IPS-NIHi11 (cell line): ENCODE results near the gene SFXN3.

Experiments used
- DNase-seq: peaks from one replicate; pipeline ENCODE4 v3.0.0; 2012; ENCODE audit warnings: mixed read lengths, low spot score

The SFXN3 gene

DNA sequence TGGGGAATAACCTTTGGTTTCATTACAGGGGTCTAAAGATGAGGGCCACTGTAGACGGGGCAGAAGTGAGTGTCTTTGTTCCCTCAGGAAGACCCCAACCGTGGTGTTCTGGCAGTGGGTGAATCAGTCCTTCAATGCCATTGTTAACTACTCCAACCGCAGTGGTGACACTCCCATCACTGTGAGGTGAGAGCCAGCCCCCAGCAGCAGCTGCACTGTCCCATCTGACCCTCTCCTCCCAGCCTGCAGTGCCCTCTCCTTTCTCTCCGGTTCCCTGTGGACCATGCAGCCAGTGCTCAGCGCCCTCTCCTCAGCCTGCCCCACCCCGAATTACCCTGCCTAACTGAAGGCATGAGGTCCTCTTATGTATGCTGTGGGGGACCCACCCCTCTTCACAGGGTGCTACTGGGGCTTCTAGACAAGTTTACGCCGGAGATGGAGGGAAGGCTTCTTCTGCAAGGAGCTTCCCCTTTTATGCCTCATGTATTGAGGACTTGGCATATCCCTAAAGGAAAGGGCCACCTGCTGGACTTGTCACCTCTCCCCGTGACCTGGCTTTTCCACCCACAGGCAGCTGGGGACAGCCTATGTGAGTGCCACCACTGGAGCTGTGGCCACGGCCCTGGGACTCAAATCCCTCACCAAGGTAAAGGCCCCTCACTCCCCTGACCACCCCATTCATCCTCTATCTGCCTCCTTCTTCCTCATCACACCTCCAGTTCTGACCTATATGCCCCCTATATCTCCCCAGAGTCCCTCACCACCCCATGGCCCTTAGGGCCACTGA lies 5.1 kb downstream of the SFXN3 start:
- DNase-seq, result no peak

DNA sequence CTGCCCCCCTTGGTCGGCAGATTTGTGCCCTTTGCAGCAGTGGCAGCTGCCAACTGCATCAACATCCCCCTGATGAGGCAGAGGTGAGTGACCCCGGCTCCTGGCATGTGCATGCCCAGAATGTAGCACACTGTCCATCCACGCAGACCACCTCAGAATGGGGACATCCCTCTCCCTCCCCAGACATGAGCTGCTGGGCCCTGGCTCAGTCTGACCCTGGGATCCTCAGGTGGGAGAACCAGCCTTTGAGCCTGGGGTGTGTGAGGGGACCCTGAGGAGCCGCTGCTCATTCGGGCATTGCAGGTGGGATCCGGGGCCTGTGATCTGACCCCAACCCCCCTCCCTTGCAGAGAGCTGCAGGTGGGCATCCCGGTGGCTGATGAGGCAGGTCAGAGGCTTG lies 5.7 kb downstream of the SFXN3 start:
- no peak for DNase-seq

DNA sequence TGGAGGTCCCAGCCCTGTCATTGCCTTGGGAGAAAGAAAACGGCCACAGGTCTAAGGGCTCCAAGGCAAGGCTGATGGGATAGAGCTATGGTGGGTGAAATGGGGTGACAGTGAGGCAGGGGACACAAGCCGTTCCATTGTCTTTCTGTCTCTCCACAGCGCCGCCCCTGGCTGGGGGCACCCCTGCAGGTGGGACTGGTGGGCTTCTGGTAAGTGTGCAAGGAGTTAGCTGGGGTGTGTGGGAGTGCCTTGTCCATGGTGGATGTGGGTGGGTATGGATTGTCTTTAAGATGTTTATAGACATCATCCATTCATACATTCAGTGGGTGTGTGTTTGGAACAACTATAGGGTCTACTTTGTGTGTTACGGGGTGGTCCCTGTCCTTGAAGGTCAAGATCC lies 7.5 kb downstream of the SFXN3 start:
- peak; percentile 19 for DNase-seq

DNA sequence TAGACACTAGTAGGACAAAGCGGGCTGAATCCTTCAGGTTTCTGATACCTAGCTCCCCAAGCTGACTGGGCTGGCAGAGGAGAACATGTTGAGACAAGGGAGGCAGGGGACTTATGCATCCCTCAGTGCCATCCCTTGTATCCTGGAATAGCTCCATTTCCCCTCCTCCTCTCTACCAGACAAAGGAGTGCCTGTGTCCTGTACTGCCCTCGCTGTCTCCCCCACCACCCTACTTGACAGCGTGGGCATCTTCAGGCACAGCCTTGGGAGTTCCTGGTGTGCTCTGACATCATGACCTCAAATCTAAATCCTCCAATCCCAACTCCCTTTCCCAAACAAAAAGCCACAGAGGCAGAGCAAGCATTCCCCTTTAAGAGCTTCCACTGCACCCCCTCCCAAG lies 9.0 kb downstream of the SFXN3 start:
- no peak for DNase-seq

DNA sequence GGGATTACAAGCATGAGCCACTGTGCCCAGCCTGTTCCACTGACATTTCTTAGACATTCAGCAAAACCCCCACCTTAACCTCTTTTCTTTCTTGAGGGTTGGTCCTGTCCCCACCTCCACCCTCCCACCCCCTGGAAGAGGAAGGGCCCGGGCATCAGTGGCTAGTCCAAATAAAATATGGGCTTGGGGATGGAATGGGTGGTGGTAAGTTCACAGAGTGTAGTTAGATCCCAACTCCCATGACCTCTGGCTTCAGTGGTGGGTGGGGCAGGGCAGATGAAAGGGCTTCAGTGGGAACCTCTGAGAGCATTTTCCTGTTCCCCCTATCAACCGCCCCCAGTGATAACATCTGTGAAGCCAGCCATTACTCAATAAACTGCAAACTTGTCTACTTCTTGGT lies 9.8 kb downstream of the SFXN3 start:
- DNase-seq, result no peak

DNA sequence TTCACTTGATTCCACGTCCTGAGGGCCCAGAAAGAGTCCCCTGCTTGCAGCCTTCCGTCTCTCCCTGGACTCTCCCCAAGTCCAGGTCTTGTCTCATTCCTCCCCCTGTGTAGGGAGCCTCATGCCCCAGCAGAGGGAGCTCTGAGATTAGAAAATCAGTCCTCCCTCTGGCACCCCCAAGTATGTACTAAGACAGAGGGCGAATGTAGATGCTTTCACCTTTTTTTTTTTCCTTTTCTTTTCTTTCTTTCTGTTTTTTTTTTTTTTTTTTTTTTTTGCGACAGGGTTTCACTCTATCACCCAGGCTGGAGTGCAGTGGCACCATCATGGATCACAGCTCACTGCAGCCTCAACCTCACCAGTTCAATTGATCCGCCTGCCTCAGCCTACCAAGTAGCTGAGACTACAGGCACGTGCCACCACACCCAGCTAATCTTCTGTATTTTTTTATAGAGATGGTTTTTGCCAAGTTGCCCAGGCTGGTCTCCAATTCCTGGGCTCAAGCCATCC lies 10.3 kb downstream of the SFXN3 start:
- peak; percentile 80 for DNase-seq

DNA sequence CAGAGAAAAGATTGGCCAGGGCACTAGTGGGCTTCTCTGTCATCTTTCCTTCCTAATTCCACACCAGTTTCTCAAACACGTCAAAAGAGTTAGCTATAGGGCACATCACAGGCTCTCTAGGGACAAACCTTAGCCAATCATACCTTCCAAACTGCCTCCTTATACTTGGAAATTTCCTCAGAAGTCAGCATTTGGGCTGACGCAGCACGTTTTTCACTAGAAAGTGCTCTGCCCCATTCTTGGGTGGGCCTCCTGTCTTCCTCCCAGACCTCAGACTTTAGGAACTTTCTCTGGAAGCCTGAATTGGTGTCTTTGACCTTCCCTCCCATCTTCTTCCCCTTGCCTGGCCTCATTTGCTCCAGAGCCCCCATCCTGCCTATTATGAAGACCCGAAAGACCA lies 11.1 kb downstream of the SFXN3 start:
- DNase-seq, result no peak

DNA sequence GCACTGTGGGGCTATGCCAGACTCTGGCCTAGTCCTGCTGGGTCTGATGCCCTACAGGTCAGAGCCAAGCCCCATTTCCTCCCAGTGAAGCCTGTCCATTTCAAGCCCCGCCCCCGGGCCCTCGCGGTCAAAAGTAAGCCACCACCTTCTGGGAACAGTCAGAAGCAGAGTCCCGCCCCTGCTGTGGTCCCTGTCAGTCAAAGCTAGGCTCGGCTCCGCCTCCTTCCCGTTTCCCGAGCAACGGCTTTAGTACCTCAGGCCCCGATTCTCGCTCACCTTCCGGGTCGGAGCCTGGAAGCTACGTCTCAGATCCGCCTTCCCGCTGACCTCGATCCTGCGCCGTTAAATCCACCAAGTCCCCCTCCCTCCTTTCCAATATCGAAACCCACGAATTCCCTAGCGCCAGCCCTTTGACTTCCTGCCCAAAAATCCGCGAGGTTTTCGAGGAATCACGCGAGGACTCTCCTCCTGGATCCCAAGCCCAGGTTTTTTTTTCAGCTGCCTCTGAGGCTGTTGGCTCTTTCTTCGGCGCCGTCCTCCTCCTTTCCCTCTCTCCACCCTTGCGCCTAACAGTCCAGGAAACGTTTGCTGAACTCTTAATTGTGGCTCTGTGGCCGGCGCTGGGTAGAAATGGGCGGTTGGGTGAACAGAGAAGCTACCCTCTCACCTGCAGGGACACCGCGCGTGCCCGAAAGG lies 11.8 kb downstream of the SFXN3 start:
- DNase-seq, result peak; percentile 92

DNA sequence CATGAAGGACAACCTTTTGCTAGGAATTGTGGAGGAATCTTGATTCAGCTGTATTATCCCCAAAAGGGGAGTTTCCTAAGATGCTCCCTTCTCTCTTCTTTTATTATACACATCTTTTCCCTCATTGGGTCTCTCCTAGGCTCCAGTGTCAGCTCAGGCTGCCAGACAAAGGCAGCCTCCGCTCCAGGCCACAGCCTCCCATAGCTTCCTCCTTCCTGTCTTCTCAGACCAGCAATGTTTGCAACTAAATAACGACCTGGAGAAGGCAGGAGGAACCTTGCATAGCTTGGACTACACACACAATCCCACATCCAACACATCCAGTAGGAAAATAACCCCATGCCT lies 12.3 kb downstream of the SFXN3 start:
- DNase-seq, result no peak

DNA sequence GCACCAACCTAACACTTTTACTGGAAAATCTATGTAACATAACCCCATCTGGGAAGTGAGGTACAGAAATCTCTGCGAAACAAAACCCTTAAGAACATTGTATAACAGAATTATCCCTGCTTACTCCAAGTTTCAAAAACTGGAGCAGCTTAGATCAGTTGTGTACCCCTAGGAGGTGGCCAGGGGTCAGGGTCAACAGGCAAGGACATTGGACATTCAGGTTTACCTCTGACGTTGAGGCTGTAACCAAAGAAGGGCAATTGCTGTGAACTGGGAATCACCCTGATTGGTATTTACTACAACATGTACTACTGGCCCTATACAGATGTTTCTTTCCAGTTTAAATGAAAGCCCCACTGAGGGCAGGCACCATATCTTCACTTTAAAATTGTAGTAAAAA lies 13.1 kb downstream of the SFXN3 start:
- DNase-seq, result no peak

DNA sequence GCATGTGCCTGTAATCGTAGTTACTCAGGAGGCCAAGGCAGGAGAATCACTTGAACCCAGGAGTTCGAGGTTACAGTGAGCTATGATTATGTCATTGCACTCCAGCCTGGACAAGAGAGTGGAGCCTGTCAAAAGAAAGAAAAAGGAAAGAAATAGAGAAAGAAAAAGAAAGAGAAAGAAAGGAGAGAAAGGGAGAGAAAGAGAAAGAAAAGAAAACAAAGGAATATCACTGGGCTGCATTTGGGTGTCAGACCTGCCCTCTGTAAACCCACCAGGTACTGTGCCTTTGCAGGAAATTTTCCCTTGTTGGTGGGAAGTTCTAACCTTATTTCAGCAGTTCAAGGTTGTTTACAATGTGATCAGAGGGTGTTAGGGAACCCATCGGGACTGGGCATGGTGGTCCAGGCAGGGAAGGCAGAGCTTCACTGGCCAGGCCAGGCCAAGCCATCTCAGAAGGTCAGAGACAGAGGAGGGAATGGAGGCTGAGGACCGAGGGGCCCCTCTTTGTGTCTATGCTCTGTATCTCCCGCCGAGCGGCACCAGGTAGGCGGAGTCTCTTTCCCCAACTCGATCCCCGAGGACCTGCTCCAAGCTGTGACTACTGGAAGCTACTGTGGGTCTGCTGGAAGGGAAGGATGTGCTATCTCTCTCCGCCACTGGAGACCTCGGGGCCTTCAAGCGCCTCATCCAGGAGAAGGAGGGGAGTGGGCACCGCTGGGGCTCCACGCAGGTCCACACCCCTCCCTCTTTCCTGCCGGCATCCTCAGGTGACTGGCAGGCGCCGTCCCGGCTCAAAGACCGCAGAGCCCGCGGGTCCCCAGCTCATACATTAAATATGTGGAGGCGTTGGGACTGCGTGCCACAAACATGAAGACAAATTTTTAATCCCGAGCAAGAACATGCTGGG lies 15.6 kb downstream of the SFXN3 start:
- DNase-seq, result peak; percentile 35

DNA sequence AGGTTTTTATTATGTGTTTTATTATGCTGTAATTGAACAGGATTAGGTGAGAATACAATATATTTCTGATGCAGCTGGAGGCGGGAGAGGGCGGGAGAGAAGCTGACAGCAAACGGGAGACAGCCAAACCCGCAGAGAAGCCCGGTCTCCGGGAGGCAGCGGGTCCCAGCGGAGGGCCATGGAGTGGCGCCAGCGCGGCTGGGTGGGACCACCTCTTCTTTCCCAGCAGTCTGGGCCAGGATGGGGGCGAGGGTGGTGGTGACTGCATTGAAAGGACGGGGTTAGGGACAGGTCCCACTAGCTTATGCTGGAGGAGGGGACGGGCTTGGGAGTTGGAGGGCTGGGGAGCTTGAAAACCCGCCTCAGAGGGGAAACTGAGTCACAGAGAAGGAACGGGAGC lies 16.2 kb downstream of the SFXN3 start:
- DNase-seq, result peak; percentile 21

DNA sequence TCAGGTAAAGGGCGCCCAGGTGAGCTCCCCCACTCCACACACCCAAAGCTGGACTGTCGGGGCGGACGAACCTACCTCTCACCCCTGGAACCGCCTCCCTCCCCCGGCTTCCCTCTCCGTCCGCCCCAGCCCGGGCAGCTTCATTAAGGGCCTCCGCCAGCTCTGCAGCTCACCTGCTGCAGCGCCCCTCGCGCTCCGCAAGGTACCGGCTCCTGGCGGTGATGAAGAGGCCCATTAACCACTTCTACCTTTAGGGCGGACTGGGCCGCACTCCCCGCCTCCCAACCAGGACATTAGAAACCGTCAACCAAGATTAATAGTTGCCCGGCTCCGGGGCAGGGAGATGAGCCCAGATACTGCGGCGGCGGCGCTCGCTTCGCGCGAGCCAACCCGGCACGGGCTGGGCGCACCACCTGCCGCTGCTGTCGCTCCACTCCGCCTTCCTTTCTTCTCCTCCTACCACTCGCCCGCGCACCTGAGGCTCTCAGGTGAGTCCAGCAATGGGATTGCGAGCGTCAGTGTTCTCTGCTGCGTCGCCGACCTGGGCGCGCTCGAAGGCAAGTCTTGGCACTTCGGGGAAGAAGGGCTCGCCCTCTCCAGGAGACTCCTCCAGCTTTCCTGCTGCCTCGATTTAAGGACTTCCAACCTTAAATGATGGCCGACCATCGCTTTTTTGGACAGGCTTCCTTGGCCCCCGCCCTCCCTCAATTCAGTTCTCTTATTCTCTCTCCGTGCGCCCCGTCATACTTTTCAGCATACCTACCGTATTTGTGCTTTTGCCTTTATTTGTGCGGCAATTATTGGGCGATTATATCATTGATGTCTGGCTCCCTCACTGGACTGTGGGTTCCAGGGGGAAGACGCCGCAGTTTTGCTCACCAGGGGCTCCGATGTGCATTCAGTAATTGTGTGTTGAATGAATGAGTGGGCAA lies 17.2 kb downstream of the SFXN3 start:
- peak; percentile 70 for DNase-seq

DNA sequence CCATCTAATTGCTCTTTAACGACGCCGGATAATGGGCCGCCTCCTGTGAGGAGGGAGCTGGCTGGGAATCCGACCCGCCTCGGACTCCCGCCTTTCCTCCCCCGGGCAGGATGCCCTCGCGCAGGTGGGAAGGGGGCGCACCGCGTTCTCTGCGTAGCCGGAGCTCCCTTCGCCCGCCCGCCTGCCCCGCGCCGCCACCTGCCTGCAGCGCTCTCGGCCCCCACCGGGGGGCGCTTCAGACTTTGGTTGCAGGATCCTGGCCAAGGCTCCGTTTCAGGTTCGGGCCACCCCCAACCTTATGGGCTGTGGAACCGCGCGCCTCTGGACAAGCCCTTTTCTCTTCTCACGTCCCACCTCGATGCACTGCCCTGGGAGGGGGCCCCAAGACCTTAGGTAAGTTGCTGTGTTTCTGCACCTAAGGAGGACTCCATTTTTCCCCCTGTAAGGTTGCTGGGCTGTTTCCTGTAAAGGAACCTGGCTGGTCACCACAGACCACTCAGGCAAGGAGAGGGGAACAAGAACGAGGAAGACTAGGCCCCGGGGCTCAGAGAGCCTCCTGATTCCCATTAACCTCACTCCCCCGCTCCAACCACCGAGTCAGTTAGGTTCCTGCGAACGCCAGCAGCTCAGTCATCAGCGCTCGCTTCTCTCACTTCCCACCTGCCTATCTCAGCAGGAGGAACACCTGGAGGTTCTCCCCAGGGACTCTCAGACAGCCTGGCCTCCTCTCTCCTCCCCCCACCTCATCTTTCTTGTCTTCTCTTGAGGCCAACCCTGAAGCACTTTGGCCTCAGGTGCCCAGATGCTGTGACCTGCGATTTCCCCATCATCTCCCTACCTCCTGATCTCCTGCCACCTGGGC lies 19.4 kb downstream of the SFXN3 start:
- peak; percentile 90 for DNase-seq

DNA sequence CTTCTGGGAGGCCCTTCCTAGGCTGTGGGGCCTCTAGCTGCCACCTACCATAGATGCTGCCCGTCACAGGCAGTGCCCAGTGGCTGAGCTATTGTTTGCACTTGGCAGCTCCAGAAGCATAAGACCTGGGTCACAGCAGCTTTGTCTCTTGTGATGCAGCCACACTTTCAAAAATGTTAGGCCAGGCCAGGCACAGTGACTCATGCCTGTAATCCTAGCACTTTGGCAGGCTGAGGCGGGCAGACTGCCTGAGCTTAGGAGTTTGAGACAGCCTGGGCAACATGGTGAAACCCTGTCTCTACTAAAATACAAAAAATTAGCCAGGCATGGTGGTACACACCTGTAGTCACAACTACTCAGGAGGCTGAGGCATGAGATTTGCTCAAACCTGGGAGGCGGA lies 21.3 kb downstream of the SFXN3 start:
- DNase-seq, result no peak

DNA sequence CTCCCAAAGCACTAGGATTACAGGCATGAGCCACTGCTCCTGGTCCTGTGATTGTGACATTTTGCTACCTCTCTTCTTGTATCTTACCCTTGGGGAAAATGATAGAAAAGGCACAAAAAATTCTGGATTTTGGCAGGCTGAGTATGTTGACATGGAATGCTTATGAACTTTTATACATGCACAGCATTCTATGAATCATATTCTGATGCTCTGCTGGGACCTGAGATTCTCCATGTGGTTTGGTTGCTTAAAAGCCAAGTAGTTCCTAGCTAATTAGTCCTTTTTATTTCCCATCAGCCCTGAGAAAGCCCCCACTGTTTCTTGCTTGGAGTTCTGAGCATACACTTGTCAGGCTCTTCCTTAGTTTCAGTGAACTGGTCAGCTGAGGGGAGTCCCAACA lies 22.5 kb downstream of the SFXN3 start:
- no peak for DNase-seq

DNA sequence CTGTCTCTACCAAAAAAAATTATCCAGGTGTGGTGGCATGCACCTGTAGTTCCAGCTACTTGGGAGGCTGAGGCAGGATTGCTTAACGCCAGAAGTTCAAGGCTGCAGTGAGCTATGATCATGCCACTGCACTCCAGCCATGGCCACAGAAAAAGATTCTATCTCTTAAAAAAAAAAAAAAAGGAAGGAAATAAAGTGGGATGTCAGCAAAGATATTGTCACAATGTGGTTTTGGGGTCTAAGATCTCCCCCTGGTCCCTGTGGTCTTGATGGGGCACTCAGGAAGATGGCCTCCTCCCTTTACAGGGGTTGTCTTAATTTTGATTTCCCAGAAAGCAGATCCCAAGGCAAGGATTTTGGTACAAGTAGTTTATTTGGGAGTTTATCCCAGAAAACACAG lies 23.3 kb downstream of the SFXN3 start:
- DNase-seq, result no peak

DNA sequence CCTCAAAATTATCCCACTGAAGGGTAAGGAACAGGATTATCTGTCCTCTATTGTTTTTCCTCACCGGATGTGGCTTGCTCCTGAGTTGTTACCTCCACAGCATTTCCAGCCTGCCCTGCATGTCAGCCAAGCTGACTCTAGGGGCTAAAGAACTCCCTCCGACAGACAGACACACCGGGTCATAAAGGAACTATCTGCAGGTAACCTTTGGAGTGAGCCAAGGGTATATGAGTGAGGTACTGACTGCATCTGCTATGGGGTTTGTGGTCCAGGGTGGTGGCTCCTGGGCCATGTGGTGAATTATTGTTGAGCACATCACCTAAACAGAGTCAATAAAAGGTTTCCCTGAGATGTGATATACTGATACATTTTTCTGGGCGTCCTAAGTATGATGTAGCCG lies 23.8 kb downstream of the SFXN3 start:
- no peak for DNase-seq

DNA sequence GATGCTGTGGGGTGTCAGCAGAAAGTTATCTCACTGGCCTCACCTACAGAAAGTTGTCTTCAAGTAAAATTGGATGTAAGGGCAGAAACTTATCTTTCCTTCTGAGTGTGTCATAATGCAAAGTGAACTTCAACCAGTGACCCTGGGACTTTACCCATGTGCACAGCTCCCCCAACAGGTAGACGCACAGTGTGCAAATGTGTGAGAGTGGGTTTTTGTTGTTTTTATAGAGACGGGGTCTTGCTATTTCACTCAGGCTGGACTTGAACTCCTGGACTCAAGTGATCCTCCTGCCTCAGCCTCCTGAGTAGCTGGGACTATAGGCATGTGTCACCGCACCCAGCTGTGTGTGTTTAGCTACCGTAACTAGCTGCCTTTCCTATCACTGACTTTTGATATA lies 24.4 kb downstream of the SFXN3 start:
- DNase-seq, result no peak

DNA sequence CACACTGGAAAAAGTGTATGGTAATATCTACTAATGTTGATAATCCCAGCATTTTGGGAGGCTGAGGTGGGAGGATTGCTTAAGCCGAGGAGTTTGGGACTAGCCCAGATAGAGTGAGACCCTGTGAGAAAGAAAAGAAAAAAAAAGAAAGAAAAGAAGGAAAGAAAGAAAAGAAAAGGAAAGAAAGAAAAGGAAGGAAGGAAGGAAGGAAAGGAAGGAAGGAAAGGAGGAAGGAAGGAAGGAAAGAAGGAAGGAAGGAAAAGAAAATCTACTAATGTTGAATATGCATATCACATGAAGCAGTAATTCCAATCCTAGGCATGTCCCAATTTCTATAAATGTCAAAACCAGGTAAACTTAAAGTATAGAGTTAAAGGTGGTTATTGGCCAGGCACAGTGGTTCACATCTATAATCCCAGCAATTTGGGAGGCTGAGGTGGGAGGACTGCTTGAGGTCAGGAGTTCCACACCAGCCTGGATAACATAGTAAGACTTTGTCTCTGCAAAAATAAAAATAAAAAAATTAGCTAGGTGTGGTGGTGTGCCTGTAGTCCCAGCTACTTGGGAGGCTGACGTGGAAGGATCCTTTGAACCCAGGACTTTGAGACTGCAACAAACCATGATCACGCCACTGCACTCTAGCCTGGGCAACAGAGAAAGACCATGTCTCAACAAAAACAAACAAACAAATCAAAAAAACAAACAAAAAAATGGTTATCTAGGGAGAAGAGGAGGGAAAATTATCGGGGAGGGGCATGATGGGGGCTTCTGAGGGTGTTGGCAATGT lies 25.5 kb downstream of the SFXN3 start:
- DNase-seq, result no peak
